ENCODE results near the gene UBE2G1. TPM values are rescaled to one million over a fixed set of nuclear protein-coding genes. Genes with fewer than 3 reads are reported as not detected.

UBE2G1 gene
- total RNA-seq, 4 donors from 2014 or later, result 16.5 to 51.8 (median 33.9) TPM

DNA sequence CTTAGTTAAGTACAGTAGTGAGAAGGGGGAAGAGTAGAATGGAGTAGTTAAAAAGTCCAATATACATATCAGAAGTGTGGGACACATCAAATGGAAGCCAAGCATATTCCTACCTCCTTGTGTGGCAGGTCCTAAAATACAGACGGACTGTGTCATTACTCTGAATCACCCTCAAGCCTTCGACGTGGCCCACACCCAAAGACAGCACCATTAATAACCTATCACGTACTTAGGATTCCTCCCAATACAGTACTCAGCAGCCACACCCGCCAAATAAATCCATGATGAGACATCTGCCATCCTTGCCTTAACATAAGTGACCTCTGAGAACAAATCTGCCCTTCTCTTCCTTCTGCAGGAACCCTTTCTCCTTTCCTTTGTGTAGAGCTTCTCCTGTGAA, 38.9 kb downstream of the UBE2G1 start:
- intact Hi-C loops (cut with DNase I; ENCODE audit: low total_unique reads), result no loop called here
- no peaks in the 10 kb centered on the region for H3K4me1 ChIP-seq
- H3K36me3 ChIP-seq, result no peaks in the 10 kb centered on the region
- no peak overlapping the region for H3K4me3 ChIP-seq
- no peak for TF ChIP-seq POLR2A (IDR thresholded peaks at IDR 0.05)
- TF ChIP-seq, protein P1, sequence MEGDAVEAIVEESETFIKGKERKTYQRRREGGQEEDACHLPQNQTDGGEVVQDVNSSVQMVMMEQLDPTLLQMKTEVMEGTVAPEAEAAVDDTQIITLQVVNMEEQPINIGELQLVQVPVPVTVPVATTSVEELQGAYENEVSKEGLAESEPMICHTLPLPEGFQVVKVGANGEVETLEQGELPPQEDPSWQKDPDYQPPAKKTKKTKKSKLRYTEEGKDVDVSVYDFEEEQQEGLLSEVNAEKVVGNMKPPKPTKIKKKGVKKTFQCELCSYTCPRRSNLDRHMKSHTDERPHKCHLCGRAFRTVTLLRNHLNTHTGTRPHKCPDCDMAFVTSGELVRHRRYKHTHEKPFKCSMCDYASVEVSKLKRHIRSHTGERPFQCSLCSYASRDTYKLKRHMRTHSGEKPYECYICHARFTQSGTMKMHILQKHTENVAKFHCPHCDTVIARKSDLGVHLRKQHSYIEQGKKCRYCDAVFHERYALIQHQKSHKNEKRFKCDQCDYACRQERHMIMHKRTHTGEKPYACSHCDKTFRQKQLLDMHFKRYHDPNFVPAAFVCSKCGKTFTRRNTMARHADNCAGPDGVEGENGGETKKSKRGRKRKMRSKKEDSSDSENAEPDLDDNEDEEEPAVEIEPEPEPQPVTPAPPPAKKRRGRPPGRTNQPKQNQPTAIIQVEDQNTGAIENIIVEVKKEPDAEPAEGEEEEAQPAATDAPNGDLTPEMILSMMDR (IDR thresholded peaks at IDR 0.05), result no peak
- no peak for DNase-seq
- H3K27me3 ChIP-seq, result no peaks in the 10 kb centered on the region
- H3K9me3 ChIP-seq, result no peaks in the 10 kb centered on the region
- H3K27ac ChIP-seq, result no peak overlapping the region

DNA sequence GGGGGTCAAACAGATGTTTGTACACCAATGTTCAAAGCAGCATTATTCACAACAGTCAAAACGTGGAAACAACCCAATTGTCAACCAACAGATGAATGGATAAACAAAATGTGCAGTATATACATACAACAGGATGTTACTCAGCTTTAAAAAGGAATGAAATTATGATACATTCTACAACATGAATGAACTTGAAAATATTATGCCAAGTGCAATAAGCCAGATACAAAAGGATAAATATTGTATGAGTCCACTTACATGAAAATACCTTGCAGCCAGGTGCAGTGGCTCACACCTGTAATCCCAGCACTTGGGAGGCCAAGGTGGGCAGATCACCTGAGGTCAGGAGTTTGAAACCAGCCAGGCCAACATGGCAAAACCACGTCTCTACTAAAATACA, 39.9 kb downstream of the UBE2G1 start:
- Histone ChIP-seq H3K4me3 (no peak overlapping the region), H3K27ac (no peak overlapping the region), H3K4me1 (no peaks in the 10 kb centered on the region), H3K27me3 (no peaks in the 10 kb centered on the region), H3K9me3 (no peaks in the 10 kb centered on the region), H3K36me3 (no peaks in the 10 kb centered on the region)
- TF ChIP-seq, protein P1 (IDR thresholded peaks at IDR 0.05), result no peak
- no peak for TF ChIP-seq POLR2A (IDR thresholded peaks at IDR 0.05)
- intact Hi-C loops (cut with DNase I; ENCODE audit: low total_unique reads), result no loop called here
- no peak for DNase-seq

- Histone ChIP-seq H3K27me3 (no peaks in the 10 kb centered on the region), H3K27ac (no peak overlapping the region), H3K9me3 (no peaks in the 10 kb centered on the region), H3K4me1 (no peaks in the 10 kb centered on the region), H3K36me3 (no peaks in the 10 kb centered on the region), H3K4me3 (no peak overlapping the region)
- no peak for DNase-seq
- no peak for TF ChIP-seq POLR2A (IDR thresholded peaks at IDR 0.05)
- TF ChIP-seq, protein P1 (IDR thresholded peaks at IDR 0.05), result no peak
- intact Hi-C loops (cut with DNase I; ENCODE audit: low total_unique reads), result no loop called here
Observed at GRCh38 chr17:4326112-4326511, 40.4 kb downstream of the UBE2G1 start.

DNA sequence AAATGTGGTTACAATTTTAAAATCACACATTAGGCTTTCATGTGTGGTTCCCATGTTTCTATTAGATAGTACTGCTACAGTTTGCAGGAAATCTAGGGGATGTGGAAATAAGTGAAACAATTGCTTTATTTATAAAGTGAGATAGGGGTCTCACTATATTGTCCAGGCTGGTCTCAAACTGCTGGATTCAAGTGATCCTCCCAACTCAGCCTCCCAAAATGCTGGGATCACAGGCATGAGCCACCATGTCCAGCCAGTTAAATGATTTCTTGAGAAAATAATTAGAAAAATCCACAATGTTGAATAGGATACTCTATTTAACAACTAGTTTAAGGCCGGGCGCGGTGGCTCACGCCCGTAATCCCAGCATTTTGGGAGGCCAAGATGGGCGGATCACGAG, 42.0 kb downstream of the UBE2G1 start:
- no peak overlapping the region for H3K27ac ChIP-seq
- no peak for DNase-seq
- no peak overlapping the region for H3K4me3 ChIP-seq
- intact Hi-C loops (cut with DNase I; ENCODE audit: low total_unique reads), result no loop called here
- TF ChIP-seq POLR2A (IDR thresholded peaks at IDR 0.05), result no peak
- TF ChIP-seq, protein P1 (IDR thresholded peaks at IDR 0.05), result no peak
- H3K4me1 ChIP-seq, result no peaks in the 10 kb centered on the region
- H3K27me3 ChIP-seq, result no peaks in the 10 kb centered on the region
- no peaks in the 10 kb centered on the region for H3K36me3 ChIP-seq
- H3K9me3 ChIP-seq, result no peaks in the 10 kb centered on the region

DNA sequence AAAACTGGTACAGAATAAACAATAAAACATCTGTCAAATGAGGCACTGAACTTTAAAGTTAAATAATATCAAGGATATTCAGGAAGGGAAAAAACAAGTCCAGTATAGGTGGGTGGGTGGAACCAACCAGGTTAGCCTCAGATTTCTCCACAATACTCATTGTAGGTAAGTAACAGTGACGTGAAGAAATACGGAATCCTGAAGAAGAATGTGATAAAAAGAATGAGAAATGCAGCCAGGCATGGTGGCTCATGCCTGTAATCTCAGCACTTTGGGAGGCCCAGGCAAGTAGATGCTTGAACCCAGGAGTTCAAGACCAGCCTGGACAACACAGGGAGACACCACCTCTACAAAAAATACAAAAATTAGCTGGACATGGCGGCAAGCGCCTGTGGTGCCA, 47.3 kb downstream of the UBE2G1 start:
- intact Hi-C loops (cut with DNase I; ENCODE audit: low total_unique reads), result no loop called here
- H3K36me3 ChIP-seq, result no peaks in the 10 kb centered on the region
- no peak for DNase-seq
- H3K27ac ChIP-seq, result no peak overlapping the region
- peaks cover 0 to 8% of the 10 kb centered on the region in 2 donors for H3K4me1 ChIP-seq
- H3K4me3 ChIP-seq, result no peak overlapping the region
- H3K27me3 ChIP-seq, result no peaks in the 10 kb centered on the region
- TF ChIP-seq POLR2A (IDR thresholded peaks at IDR 0.05), result no peak
- TF ChIP-seq, protein P1 (IDR thresholded peaks at IDR 0.05), result no peak
- no peaks in the 10 kb centered on the region for H3K9me3 ChIP-seq
